IPS DF 6.9 (cell line): ENCODE data around the gene CRYGB.
A peak's percentile ranks its signal among the peaks of the same experiment; 100 is the strongest.
"Not testable (repeated sequence)": the region's sequence is repeated elsewhere in the genome, so short reads cannot be mapped to it uniquely, and the experiment has no call there.

Experiments
- DNase-seq: peaks from one replicate; pipeline ENCODE4 v3.0.0-alpha.2; 2013; ENCODE audit warnings: low read depth, low spot score
- H3K27ac ChIP-seq: one replicate; pipeline ENCODE4 v1.5.1; 2013; ENCODE audit warnings: low read length, control low read depth
- H3K27me3 ChIP-seq: 2 replicates; pipeline ENCODE4 v1.6.1; 2013; ENCODE audit warnings: mild to moderate bottlenecking, low read length; ENCODE audit not compliant: control insufficient read depth, insufficient read depth
- H3K36me3 ChIP-seq: 2 replicates; pipeline ENCODE4 v1.6.1; 2013; ENCODE audit warnings: low read length; ENCODE audit not compliant: control insufficient read depth, insufficient read depth
- H3K4me1 ChIP-seq: 2 replicates; pipeline ENCODE4 v1.6.1; 2013; ENCODE audit warnings: low read length; ENCODE audit not compliant: control insufficient read depth, insufficient read depth
- H3K4me3 ChIP-seq: 2 replicates; pipeline ENCODE4 v1.5.1; 2013; ENCODE audit warnings: mild to moderate bottlenecking, low read length
- H3K9me3 ChIP-seq: 2 replicates; pipeline ENCODE4 v1.6.1; 2013; ENCODE audit warnings: low read length, inconsistent platforms; ENCODE audit not compliant: control insufficient read depth, insufficient read depth
- WGBS: extraction: QIAGEN DNeasy Blood & Tissue Kit; methylation state at CpG from one replicate; pipeline ENCODE4 v1.1.7; 2013; ENCODE audit warnings: mixed read lengths, missing lambda C conversion rate; ENCODE audit not compliant: insufficient read length, insufficient coverage; 5-methylcytosine and 5-hydroxymethylcytosine counted together

Gene CRYGB

DNA sequence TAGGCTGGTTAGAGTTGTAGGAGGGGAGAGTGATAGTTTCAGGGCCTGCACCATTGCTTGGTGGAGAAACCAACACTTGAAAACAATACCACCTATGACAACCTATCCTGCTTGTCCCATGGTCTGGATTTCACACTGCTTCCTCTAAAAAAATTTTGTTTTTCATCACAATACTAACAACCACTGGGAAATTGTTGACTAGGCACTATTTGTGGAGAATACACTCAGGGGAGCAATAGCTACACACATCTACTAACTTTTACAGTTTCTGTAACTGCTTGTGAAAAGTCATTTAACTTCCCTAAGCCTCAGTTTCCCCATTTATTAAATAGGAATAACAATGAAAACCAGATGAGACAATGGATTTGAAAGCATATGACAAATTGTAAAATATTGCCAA is 4.1 kb upstream of the CRYGB start:
- Histone ChIP-seq H3K27me3 (no peaks in the 10 kb centered on the region), H3K27ac (no peak overlapping the region), H3K36me3 (no peaks in the 10 kb centered on the region), H3K4me1 (0 out of 2 replicates have a peak, but pooled peaks cover 1% of the 10 kb centered on the region), H3K9me3 (no peaks in the 10 kb centered on the region), H3K4me3 (no peak overlapping the region)
- DNase-seq: no peak

DNA sequence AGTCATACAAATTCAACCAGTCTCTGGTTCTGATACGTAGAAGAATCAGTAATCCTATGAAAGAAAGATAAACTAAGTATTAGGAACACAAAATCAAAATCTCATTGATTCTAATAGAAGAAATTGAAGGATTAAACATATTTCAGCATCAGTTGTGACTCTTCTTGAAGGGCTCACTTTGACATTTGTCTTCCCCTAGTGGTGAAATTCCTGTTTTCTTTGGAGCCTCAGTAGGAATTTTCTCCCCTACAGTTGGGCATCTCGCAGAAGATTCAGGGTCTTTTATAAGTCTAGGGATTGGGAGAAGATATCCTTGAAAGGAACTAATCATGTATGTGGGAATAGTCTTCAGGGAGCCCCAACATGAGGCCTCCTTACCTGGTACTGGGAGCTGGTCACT is 2.8 kb upstream of the CRYGB start:
- Histone ChIP-seq H3K27ac (no peak overlapping the region), H3K36me3 (no peaks in the 10 kb centered on the region), H3K27me3 (no peaks in the 10 kb centered on the region), H3K4me1 (0 out of 2 replicates have a peak, but pooled peaks cover 1% of the 10 kb centered on the region), H3K4me3 (no peak overlapping the region), H3K9me3 (no peaks in the 10 kb centered on the region)
- no peak for DNase-seq
- no CpG with 5 or more reads among the region's 2 CpGs for WGBS

DNA sequence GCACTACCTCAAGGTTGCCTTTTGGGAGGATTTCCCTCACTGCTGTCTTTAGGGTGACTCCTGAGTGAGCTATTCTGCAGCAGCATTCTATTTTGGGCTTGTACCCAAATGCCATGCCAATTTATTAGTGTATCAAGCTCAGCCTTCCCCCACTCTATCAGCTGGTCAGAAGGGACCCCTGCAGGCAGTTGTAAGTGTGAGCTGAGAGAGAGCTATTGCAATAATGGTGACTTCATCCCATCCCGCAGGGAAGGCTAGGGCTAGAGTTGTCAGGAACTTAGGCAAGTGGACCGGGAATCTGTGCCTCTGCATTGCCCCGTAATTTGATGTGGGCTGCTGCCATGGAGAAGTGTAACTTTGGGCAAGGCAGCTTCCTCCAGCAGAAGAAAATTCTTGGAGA is 1.8 kb upstream of the CRYGB start:
- Histone ChIP-seq H3K9me3 (no peaks in the 10 kb centered on the region), H3K36me3 (no peaks in the 10 kb centered on the region), H3K4me3 (no peak overlapping the region), H3K27me3 (no peaks in the 10 kb centered on the region), H3K4me1 (0 out of 2 replicates have a peak, but pooled peaks cover 1% of the 10 kb centered on the region), H3K27ac (no peak overlapping the region)
- DNase-seq: no peak
- no CpG with 5 or more reads among the region's 3 CpGs for WGBS

DNA sequence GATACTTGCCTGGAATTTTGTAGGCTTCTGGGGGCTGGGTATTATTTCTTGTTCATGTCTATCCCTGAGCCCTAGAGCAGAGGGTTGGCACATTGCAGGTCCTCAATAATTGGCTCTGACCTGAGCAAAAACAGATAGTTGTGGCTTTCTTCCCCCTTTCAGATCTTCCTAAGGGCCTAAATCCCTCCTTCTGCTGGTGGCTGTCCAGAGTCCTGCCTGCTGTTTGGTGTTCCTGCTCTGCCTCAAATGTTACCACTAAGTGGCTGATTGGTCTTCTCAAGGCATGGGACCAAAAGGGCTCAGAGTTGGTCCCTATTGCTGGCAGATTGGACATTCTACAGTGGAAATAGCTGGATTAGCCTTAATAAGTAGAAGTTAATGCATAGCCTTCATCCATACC is 1.1 kb upstream of the CRYGB start:
- Histone ChIP-seq H3K36me3 (no peaks in the 10 kb centered on the region), H3K27me3 (no peaks in the 10 kb centered on the region), H3K27ac (no peak overlapping the region), H3K4me1 (0 out of 2 replicates have a peak, but pooled peaks cover 1% of the 10 kb centered on the region), H3K4me3 (no peak overlapping the region), H3K9me3 (no peaks in the 10 kb centered on the region)
- no peak for DNase-seq

DNA sequence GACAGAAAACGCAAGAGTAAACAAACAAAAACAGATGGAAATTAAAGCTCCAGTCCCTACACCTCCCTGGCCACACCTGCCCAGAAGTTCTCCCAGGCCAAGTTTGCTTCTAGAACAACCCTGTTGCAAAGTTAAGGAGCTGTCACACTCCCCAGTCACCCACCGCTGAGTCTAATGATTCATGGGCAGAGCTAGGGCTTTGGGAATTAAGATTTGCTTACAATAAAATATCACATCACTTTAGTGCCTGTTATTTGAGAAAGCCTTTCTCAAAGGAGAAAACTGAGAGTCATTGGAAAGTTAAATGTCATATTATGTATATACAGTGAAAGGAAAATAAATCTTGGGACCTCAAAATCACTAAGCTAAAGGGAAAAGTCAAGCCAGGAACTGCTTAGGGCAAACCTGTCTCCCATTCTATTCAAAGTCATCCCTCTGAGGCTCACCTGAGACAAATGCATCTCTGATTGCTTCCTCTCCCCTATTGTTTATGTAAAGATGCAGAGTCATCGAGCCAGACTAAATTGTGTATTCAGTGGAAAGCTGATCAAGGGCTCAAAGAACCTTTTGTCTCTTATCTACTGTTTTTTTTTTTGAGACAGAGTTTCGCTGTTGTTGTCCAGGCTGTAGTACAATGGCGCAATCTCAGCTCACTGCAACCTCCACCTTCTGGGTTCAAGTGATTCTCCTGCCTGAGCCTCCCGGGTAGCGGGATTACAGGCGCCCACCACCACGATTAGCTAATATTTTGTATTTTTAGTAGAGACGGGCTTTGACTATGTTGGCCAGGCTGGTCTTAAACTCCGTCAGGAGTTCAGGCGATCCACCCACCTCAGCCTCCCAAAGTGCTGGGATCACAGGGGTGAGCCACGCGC is 2.8 kb downstream of the CRYGB start:
- H3K36me3 ChIP-seq: no peaks in the 10 kb centered on the region
- H3K9me3 ChIP-seq: no peaks in the 10 kb centered on the region
- no CpG with 5 or more reads among the region's 14 CpGs for WGBS
- DNase-seq: peak; percentile 50
- H3K27me3 ChIP-seq: no peaks in the 10 kb centered on the region
- 0 out of 2 replicates have a peak, but pooled peaks cover 1% of the 10 kb centered on the region for H3K4me1 ChIP-seq
- H3K27ac ChIP-seq: no peak overlapping the region
- no peak overlapping the region for H3K4me3 ChIP-seq

DNA sequence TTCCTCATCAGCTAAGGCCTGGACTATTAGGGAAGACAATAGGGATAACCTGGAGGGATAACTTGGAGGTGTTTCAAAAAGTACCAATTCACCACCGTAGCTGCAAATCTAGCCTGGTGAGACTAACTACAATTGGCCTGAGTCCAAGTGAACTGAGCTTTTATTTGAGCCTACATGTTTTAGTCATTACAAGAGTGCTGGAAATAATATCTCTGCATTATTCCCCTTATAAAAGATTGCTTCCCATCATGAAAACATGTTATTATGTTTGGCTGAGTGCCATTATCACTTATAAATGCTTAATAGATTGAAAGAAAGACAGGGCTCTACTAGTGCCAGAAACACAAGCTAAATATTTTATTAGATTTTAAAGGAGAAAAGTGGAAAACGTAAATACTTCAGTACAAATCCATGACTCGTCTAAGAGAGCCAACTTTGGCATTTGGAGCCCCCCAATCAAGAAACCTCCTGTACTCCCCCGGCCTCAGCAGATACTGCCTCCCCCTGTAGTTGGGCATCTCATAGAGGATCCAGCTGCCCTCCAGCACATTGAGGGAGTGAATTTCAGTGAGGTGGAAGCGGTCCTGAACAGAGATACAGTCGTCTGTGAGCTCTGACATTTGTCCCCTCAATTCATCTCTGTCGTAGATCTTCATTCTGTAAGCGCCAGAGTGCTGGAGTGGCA is 3.6 kb downstream of the CRYGB start:
- no peaks in the 10 kb centered on the region for H3K36me3 ChIP-seq
- no peaks in the 10 kb centered on the region for H3K27me3 ChIP-seq
- no peak for DNase-seq
- WGBS: no CpG with 5 or more reads among the region's 8 CpGs
- no peak overlapping the region for H3K4me3 ChIP-seq
- H3K9me3 ChIP-seq: no peaks in the 10 kb centered on the region
- H3K4me1 ChIP-seq: no peaks in the 10 kb centered on the region
- no peak overlapping the region for H3K27ac ChIP-seq

DNA sequence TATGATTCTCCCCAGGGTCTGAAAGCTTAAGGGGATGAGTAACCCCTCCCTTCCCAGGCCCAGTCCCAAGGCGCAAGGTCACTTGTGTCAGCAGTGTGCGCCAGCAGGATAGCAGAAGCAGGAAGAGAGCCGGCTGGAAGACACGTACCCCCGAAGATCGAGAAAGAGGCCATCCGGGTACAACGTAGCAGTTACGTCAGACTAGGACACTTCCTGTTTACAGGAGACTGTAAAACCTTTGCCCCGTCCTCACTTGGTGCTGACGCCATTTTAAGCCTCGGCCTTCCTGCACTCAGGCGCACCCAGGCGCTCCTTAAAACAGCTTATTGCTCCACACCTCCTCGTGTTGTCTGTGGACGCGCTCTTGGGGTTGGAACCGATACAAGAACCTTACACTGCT is 6.5 kb downstream of the CRYGB start:
- DNase-seq: no peak
- WGBS: no CpG with 5 or more reads among the region's 18 CpGs
- no peaks in the 10 kb centered on the region for H3K27me3 ChIP-seq
- no peaks in the 10 kb centered on the region for H3K36me3 ChIP-seq
- H3K4me3 ChIP-seq: no peak overlapping the region
- peaks cover 1% of the 10 kb centered on the region; the same call in 1 of the 2 replicates for H3K4me1 ChIP-seq
- no peak overlapping the region for H3K27ac ChIP-seq
- no peaks in the 10 kb centered on the region for H3K9me3 ChIP-seq

DNA sequence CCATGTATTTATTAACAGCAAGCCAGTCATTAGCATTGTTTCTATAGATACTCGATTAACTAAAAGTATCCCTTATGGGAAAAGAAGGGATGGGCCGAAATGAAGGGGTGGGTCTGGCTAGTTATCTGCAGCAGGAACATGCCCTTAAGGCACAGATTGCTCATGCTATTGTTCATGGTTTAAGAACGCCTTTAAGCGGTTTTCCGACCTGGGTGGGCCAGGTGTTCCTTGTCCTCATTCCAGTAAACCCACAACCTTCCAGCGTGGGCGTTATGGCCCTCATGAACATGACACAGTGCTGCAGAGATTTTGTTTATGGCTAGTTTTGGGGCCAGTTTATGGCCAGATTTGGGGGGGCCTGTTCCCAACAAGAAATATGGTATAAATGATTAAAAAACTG is 7.6 kb downstream of the CRYGB start:
- WGBS: no CpG with 5 or more reads among the region's 7 CpGs
- H3K27ac ChIP-seq, H3K9me3 ChIP-seq, H3K27me3 ChIP-seq, H3K4me1 ChIP-seq, DNase-seq, H3K36me3 ChIP-seq, H3K4me3 ChIP-seq: not testable (repeated sequence)

DNA sequence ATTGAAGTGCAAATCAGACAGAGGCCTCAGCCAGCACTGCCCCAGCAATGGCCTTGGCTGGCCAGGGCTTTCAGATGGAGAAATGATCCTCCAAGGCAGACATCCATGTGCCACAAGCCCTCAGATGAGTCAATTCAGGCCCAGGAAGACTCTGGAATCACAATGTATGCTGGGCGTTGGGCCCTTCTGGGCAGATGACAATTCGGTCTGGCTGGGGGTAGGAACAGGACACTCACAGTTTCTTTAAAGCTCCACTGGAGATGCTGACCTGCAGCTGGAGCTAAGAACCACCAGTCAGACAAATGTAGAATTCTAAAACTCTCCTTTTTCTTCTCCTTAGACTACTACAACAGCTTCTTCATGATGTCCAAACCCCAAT is 9.3 kb downstream of the CRYGB start:
- WGBS: no CpG with 5 or more reads among the region's 2 CpGs
- Histone ChIP-seq H3K27me3 (no peaks in the 10 kb centered on the region), H3K27ac (no peak overlapping the region)

DNA sequence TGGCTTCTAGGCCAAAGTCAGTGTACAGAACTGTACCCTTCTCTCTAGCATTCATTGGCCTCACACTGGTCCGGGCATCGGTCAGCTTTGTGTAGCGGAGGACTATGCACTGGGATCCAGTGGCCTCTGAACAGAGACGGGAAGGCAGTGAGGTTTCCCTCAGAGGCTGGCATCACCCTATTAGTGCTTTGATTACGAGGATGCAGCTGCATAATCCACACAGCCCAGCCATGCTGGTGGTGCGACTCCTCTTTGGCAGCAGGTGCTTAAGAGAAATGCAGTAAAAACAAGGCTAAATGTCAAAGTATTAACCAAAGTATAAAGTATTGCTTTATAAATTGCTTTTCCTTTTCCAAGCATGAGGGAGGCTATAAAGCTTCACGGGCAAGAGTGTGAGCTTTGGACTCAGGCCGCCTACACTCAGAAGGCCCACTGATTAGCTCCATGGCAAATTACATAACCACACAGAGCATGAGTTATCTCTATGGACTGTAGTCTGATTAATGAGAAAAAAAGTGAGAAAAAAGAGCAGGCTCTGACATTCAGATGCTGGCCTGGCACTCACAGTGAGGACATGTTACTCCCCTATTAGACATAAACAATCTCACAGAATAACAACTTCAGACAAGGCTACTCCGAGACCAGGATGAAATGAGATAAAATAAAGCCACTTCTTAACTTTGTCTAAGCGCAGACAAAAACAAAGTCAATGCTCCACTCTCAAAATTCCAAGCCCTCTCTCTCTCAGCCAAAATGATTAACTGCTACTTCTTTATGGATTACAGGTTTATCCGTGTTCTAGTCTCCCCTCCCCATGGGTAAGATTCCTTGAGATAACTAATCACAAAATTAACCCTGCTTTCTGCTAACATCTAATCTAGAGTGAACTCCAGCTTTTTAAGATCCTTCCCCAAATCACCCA is 9.9 kb downstream of the CRYGB start:
- peaks cover 1% of the 10 kb centered on the region; the same call in 1 of the 2 replicates for H3K4me1 ChIP-seq
- no peak for DNase-seq
- H3K27me3 ChIP-seq: no peaks in the 10 kb centered on the region
- H3K4me3 ChIP-seq: no peak overlapping the region
- WGBS: no CpG with 5 or more reads among the region's 11 CpGs
- no peaks in the 10 kb centered on the region for H3K36me3 ChIP-seq
- H3K27ac ChIP-seq: no peak overlapping the region
- no peaks in the 10 kb centered on the region for H3K9me3 ChIP-seq

More for the DNA sequence above, 9.3 kb downstream of the CRYGB start:
- Histone ChIP-seq H3K4me3 (no peak overlapping the region), H3K36me3 (no peaks in the 10 kb centered on the region), H3K9me3 (no peaks in the 10 kb centered on the region), H3K4me1 (peaks cover 1% of the 10 kb centered on the region; the same call in 1 of the 2 replicates)
- no peak for DNase-seq
